Hematopoietic multipotent progenitor cell treated with erythropoietin and hydrocortisone succinate and interleukin-3 and kit ligand, for 6 days (in vitro differentiated cells): ENCODE measurements around the gene KRTAP4-9.
A peak's percentile ranks its signal among the peaks of the same experiment; 100 is the strongest.
"Not testable (repeated sequence)": the region's sequence is repeated elsewhere in the genome, so short reads cannot be mapped to it uniquely, and the experiment has no call there.

ENCODE experiments used
- DNase-seq: peaks from one replicate; pipeline ENCODE4 v3.0.0-alpha.2; 2015

KRTAP4-9 gene

GRCh38 chr17:41133880-41134735, 28.9 kb downstream of the KRTAP4-9 start:
- DNase-seq = no peak

GRCh38 chr17:41139865-41140264, 34.7 kb downstream of the KRTAP4-9 start:
- not testable (repeated sequence) for DNase-seq

GRCh38 chr17:41140360-41141131, 35.4 kb downstream of the KRTAP4-9 start, which contains the start of gene KRTAP4-6:
Gene KRTAP4-6 (minus strand): TSS chr17:41140544. CDS start chr17:41140487, 57 bp downstream.
- DNase-seq = no peak

- DNase-seq = no peak
Measured at GRCh38 chr17:41141361-41141760, 36.2 kb downstream of the KRTAP4-9 start.

- DNase-seq = no peak
Measured at GRCh38 chr17:41144846-41145245, 39.7 kb downstream of the KRTAP4-9 start.

- DNase-seq = no peak
Measured at GRCh38 chr17:41145261-41145660, 40.1 kb downstream of the KRTAP4-9 start.

GRCh38 chr17:41147531-41148204, 42.5 kb downstream of the KRTAP4-9 start:
- DNase-seq = no peak

GRCh38 chr17:41148971-41149651, 43.9 kb downstream of the KRTAP4-9 start:
- not testable (repeated sequence) for DNase-seq

GRCh38 chr17:41149652-41149985, 44.4 kb downstream of the KRTAP4-9 start, which contains the start of gene KRTAP4-5:
Gene KRTAP4-5 (minus strand): TSS chr17:41149825. CDS start chr17:41149767, 58 bp downstream.
- no peak for DNase-seq

GRCh38 chr17:41150026-41150425, 44.8 kb downstream of the KRTAP4-9 start:
- no peak for DNase-seq

GRCh38 chr17:41151525-41151924, 46.3 kb downstream of the KRTAP4-9 start:
- no peak for DNase-seq

- peak; percentile 45 for DNase-seq
Measured at GRCh38 chr17:41153856-41154255, 48.7 kb downstream of the KRTAP4-9 start.
